ENCODE measurements around the gene UXS1.

UXS1 gene

DNA sequence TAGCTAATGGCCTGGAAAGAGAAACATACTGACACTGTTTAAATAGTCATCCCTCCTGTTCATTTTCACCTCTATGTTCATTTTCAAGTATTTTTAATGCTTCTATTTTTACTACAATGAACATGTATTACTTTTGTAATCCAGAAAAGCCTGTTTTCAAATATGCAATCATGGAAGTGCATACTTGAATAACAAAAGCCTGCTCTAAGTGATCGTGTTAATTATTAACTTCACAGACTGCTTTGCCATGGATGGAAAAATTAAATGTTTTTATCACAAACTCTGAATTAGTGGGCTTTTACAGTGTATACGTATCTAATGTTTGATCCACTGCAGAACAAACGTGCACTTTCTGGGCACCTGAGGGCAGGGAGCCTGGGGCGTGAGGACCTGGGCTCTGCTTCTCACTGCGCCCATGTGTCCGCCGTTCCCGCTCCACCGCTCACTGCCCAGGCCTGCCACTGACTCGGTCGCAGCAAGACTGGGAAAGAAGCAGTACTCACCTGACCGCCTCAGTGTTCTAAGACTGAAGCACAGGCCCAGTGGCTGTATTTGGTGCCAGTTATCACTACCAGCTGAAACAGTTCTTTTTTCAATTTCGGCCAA lies 80.6 kb downstream of the UXS1 start:
- DNase-seq (ENCODE audit: low read depth) = no peak
- TF ChIP-seq, protein P1, sequence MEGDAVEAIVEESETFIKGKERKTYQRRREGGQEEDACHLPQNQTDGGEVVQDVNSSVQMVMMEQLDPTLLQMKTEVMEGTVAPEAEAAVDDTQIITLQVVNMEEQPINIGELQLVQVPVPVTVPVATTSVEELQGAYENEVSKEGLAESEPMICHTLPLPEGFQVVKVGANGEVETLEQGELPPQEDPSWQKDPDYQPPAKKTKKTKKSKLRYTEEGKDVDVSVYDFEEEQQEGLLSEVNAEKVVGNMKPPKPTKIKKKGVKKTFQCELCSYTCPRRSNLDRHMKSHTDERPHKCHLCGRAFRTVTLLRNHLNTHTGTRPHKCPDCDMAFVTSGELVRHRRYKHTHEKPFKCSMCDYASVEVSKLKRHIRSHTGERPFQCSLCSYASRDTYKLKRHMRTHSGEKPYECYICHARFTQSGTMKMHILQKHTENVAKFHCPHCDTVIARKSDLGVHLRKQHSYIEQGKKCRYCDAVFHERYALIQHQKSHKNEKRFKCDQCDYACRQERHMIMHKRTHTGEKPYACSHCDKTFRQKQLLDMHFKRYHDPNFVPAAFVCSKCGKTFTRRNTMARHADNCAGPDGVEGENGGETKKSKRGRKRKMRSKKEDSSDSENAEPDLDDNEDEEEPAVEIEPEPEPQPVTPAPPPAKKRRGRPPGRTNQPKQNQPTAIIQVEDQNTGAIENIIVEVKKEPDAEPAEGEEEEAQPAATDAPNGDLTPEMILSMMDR (IDR thresholded peaks at IDR 0.05; ENCODE audit: low read depth, low read length, missing control alignments) = no peak
- no peak overlapping the region for H3K4me3 ChIP-seq (ENCODE audit: low read depth, low read length)

DNA sequence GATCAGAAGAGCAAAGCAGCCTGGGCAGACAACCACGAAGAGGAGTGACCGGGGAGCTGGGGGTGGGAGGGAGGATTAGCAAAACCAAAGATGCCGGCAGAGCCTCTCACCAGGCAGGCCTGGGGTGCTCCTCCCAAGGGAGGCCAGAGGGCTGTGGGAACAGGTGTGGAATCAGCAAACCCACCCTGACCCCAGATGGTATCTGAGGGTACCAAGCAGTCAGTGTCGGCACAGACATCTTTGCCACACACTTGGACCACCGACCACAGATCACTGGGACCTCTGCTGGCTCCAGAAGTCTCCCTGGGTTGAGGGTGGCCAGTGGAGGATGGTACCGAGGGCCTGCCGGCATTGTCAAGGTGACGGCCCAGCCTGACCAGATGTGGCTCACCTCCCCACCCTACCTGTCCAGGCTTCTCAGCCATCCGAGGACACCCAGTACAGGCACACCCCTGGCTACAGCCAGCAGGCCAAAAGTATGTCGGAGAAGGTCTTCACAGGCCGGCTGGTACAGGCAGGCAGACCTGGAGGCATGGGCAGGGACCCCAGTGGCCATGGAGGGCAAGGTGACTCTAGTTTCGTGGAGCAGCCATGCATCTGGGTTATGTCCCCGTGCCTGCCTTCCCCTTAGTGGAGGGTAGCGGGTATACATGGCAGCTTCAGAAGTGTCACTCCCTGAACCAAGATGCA lies 82.1 kb downstream of the UXS1 start:
- TF ChIP-seq, protein P1 (IDR thresholded peaks at IDR 0.05; ENCODE audit: low read depth, low read length, missing control alignments) = no peak
- DNase-seq (ENCODE audit: low read depth) = no peak

DNA sequence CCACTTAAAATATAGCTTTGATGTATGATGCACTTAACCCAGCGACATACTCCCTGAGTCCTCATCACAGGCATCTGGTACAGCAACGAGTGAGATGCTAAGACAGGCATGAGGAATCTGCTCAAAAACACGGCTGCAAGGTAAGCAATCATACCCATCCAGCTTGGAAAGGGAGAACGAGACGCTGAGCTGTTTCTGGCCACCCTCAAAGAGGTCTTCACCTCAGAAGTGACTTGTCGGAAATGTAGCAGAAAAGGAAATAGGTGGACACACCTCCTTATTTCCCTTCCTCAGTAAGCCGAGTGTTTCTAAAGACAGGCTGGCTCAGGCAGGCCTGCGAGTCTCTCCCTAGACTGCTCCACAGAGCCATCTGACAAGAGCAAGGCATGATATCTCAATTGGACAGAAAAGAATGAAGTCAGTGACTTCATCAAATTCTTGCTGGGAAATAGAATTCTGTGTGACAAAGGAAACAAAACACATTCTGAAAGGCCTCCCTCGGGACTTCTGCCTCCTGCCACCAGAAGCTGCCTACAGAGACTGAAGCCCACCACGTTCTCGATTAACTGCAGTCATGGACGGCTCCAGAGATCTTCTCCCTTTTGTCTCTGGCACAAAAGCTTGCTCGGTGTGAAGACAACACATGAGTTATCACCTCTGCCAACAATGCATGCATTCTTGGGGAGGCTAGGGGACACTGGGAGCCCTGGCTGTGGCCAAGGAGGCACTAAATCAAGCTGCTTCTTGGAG lies 84.3 kb downstream of the UXS1 start:
- no peak overlapping the region for H3K4me3 ChIP-seq (ENCODE audit: low read depth, low read length)
- no peak for DNase-seq (ENCODE audit: low read depth)
- TF ChIP-seq, protein P1 (IDR thresholded peaks at IDR 0.05; ENCODE audit: low read depth, low read length, missing control alignments) = no peak

More for the DNA sequence above, 82.1 kb downstream of the UXS1 start:
- no peak overlapping the region for H3K4me3 ChIP-seq (ENCODE audit: low read depth, low read length)

DNA sequence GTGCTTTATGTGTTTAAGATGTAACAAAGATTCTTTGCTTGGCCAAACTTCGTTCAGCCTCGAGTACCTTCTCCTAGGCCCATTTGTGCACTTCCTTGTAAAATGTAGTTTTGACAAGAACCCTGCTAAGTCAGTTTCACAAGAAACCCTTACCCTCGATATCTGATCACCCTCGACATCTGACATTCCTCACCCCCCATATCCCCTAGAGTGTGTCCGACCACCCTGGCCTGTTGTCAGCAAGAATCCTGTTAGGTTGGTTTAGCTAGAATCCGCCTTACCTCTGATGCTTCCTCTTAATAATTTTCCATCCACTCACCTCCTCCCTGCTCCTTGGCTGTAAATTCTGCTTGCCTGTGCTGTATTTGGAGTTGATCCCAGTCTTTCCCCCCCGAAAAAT lies 85.3 kb downstream of the UXS1 start:
- no peak for DNase-seq (ENCODE audit: low read depth)

DNA sequence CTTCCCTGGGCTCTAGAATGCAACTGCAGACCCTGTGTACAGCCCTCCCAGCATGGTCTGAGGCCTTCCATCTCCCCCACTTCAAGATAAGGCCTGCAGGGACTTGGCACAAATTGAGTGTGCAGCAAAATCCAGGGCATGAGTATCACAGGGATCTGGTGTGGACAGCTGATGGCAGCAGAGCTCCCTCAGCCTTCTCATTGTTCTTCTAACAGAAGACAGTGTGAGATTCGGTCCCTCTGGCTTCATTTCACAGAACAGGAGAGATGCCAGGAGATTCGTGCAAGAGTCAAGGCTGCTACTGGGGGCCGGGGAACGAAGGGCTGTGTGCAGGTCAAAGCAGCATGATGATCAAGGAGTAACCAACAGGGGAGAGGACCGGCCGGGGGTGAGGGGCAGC lies 85.8 kb downstream of the UXS1 start:
- no peak overlapping the region for H3K4me3 ChIP-seq (ENCODE audit: low read depth, low read length)
- TF ChIP-seq, protein P1 (IDR thresholded peaks at IDR 0.05; ENCODE audit: low read depth, low read length, missing control alignments) = peak; percentile 3
- DNase-seq (ENCODE audit: low read depth) = no peak

More for the DNA sequence above, 85.3 kb downstream of the UXS1 start:
- TF ChIP-seq, protein P1 (IDR thresholded peaks at IDR 0.05; ENCODE audit: low read depth, low read length, missing control alignments) = no peak
- no peak overlapping the region for H3K4me3 ChIP-seq (ENCODE audit: low read depth, low read length)

DNA sequence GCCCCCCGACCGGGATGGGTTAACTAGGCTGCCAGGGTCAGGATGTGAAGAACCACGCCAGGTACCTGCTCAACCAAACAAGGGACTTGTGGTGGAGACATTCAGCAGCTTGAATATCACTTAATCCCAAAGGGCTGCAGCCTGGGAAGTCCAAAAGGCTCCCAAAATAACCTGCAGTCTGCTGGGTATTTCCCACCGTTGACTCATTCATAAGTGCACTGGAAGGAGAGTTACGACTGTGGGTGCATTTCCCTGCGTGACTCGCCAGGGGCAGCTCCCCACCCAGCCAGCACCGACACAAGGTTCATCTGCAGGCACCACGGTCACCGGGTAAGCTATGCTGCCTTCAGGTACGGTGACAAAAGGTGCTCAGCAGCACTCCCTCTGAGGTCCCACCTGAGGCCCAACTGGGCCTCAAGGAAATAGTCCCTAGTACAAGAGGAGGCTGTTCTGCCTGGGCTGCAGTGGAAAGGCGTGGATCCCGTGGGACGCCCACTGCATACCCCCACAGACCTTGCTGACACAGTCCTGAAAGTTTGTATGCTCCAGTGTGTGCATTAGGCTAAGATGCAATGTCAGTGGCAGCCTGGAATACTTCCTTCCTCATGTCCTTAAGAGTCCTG lies 86.5 kb downstream of the UXS1 start:
- H3K4me3 ChIP-seq (ENCODE audit: low read depth, low read length) = no peak overlapping the region
- TF ChIP-seq, protein P1 (IDR thresholded peaks at IDR 0.05; ENCODE audit: low read depth, low read length, missing control alignments) = peak; percentile 46

More for the DNA sequence above, 86.5 kb downstream of the UXS1 start:
- DNase-seq (ENCODE audit: low read depth) = peak; percentile 26

Data from GM12864 (cell line).